GM18858 (cell line): ENCODE measurements around the gene RGS8.

Experiments
- ATAC-seq: cut with Tn5 transposase; IDR thresholded peaks from one replicate; pipeline ENCODE4 v1.9.1; 2021; ENCODE audit not compliant: unreplicated experiment

Gene RGS8

GRCh38 chr1:182672487-182672836, 11.9 kb downstream of the RGS8 start:
- no peak for ATAC-seq

GRCh38 chr1:182671750-182672486, 12.5 kb downstream of the RGS8 start:
- ATAC-seq = no peak

- ATAC-seq = no peak
Measured at GRCh38 chr1:182670032-182670749, 14.2 kb downstream of the RGS8 start.

GRCh38 chr1:182669266-182669665, 15.1 kb downstream of the RGS8 start:
- ATAC-seq = no peak

- ATAC-seq = no peak
Measured at GRCh38 chr1:182668521-182669054, 15.8 kb downstream of the RGS8 start.

- no peak for ATAC-seq
Measured at GRCh38 chr1:182667848-182668505, 16.4 kb downstream of the RGS8 start.

- ATAC-seq = no peak
Measured at GRCh38 chr1:182666706-182667105, 17.7 kb downstream of the RGS8 start.

GRCh38 chr1:182664296-182664695, 20.1 kb downstream of the RGS8 start:
- ATAC-seq = no peak

- ATAC-seq = no peak
Measured at GRCh38 chr1:182662956-182663355, 21.4 kb downstream of the RGS8 start.

- ATAC-seq = no peak
Measured at GRCh38 chr1:182662121-182662890, 22.1 kb downstream of the RGS8 start.

- ATAC-seq = no peak
Measured at GRCh38 chr1:182658055-182658454, 26.3 kb downstream of the RGS8 start.

- ATAC-seq = no peak
Measured at GRCh38 chr1:182656842-182657397, 27.5 kb downstream of the RGS8 start.

- ATAC-seq = no peak
Measured at GRCh38 chr1:182653986-182654385, 30.4 kb downstream of the RGS8 start.

GRCh38 chr1:182652933-182653332, 31.5 kb downstream of the RGS8 start:
- no peak for ATAC-seq

GRCh38 chr1:182651339-182651724, 33.1 kb downstream of the RGS8 start:
- ATAC-seq = no peak

- ATAC-seq = no peak
Measured at GRCh38 chr1:182650678-182651338, 33.6 kb downstream of the RGS8 start.

GRCh38 chr1:182649041-182649440, 35.3 kb downstream of the RGS8 start:
- ATAC-seq = peak; percentile 54

GRCh38 chr1:182646739-182647138, 37.6 kb downstream of the RGS8 start:
- ATAC-seq = no peak

GRCh38 chr1:182644886-182645285, 39.5 kb downstream of the RGS8 start:
- ATAC-seq = no peak

- no peak for ATAC-seq
Measured at GRCh38 chr1:182643699-182644098, 40.7 kb downstream of the RGS8 start.
